GM19035 (cell line): ENCODE results near the gene ANO2.
"Not testable (repeated sequence)": the region's sequence is repeated elsewhere in the genome, so short reads cannot be mapped to it uniquely, and the experiment has no call there.

ENCODE experiments used
- ATAC-seq: cut with Tn5 transposase; IDR thresholded peaks from one replicate; pipeline ENCODE4 v1.9.1; 2021; ENCODE audit not compliant: unreplicated experiment

Gene ANO2

DNA sequence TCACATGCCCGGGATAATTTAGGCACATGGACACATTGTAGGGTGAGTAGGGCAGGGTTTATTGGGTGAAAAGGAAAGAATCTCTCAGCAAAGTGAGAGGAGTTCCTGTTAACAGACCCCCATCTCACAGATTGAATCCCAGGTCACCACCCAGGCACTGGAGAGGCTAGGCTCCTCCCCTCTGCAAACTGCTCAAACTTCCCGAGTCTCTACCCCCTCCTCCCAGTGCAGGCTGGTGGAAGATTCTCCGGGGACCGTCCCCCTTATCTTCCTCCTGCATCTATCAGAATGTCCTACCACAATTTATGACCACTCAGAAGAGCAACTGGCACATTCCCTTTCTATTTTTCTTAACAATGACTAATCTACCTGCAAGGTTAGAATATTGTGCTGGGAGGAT lies 387.2 kb downstream of the ANO2 start:
- no peak for ATAC-seq

DNA sequence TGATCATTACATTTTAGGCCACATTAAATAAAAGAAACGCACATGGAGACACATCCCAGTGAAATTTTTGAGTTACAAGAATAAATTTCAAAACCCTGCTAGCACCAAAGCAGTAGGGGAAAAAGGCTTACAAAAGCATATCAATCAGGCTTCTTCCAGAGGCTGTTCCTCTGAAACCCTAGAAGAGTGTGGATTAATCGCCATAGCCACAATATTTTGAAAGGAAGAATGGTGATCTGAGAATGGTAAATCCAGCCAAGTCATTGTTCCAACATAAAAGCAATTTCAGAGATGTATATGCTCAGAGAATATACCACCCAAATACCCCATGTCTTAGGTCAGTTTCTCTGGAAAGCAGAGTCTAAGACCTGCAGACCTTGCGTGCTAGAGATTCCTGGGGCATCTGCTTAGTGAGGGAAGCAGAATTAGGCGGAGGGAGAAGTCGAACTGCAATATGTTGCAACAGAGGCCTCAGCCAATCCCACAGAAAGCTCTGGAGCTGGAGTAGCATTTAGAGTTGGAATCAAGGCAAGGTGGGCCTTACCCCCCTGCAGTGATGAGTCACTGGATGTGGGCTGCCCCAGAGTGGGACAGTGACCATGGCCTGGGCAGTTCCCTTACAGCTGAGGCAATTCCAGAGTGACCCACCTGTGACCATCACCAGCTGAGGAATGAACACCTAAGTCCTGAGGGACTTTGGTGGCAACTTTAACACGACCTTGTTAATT lies 387.9 kb downstream of the ANO2 start:
- ATAC-seq, result no peak

- ATAC-seq, result no peak
Measured at GRCh38 chr12:5556033-5556614, 388.9 kb downstream of the ANO2 start.

- no peak for ATAC-seq
Measured at GRCh38 chr12:5554711-5555110, 390.3 kb downstream of the ANO2 start.

GRCh38 chr12:5549011-5549410 lies 396.0 kb downstream of the ANO2 start:
- no peak for ATAC-seq

DNA sequence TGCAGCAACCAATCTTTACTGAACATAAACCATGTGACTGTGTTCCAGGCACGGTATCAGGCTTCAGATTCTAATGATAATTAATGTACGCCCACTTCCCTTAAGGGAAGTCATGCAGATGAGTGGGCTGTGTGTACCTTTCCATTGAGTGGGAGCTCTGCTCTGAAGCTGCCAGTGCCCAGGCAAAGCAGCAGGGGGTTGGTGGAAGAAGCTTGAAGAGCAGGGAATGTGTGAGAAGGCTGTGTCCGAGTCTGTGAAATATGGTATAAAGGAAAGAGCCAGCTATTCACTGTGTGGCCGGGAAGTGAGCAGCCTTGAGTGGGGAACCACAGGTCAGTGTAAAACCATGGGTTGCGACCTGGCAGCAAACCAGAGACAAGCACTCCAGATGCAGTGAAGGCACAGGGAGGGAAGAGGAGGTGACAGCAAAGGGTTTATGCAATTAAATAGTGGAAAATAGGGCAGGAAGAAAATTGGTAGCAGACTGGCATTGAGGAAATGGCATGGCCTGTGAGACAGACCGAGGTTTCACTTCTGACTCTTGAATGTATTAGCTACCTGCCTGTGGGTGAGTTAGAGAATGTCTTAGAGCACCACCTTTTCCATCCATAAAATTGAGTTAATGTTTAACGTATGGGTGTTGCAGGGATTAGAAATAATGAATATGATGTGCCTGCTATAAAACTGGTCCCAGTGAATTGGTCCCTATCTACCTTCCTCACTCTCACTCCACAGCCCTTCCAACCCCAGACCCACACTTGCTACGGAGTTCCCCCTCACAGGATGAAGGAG lies 396.7 kb downstream of the ANO2 start:
- no peak for ATAC-seq

DNA sequence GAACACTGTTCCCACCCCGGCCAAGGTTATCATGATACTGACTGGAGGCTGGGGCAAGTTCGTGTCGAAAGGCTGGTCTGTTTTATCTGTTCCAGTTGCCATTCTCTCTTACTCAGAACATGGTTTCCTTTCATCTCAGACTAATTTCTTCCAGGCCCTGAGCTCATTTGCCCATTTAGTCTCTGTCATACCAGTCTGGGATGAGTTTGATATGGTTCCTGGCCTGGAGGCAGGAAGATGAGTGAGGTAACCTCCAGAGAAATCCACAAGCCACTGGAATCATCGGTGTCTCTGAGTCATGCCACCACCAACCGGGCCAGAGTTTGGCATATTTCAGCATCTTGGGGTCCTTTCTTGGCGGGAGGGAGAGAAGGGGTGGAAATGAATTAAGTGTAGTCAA lies 398.4 kb downstream of the ANO2 start:
- no peak for ATAC-seq

DNA sequence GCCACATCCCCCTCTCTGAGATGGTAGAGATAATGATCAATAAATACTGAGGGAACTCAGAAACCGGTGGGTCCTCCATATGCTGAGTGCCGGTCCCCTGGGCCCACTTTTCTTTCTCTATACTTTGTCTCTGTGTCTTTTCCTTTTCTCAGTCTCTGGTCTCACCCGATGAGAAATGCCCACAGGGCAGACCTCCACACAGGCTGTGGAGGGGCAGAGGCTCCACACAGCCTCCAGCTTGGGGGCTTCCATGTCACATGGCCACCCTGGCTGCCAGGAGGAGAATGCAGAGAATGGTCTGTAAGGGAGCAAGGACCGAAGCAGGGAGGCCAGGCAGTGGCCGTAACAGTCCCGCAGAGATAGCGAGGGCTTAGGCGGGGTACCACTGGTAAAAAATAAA lies 407.3 kb downstream of the ANO2 start:
- no peak for ATAC-seq

GRCh38 chr12:5537026-5537615 lies 407.9 kb downstream of the ANO2 start:
- not testable (repeated sequence) for ATAC-seq

DNA sequence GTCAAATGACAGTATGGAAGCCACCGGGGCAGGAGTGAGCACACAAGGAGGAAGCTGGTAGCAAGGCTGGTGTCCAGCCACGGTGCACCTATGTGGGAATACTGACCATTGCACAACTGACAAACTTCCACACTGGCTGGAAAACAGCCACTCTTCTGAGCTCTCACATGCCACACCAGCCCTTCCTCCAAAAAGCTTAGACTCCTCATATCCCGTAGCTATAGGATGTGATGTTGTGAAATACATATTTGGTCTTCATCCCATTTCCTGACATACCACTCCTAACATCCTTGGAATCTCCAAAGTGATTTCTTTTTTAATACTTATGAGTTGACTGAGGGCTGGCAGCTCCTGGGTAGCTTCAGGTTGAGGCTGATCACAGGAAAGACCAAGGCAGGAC lies 409.5 kb downstream of the ANO2 start:
- no peak for ATAC-seq

- no peak for ATAC-seq
Measured at GRCh38 chr12:5534426-5535199, 410.4 kb downstream of the ANO2 start.

GRCh38 chr12:5533368-5533767 lies 411.7 kb downstream of the ANO2 start:
- no peak for ATAC-seq

DNA sequence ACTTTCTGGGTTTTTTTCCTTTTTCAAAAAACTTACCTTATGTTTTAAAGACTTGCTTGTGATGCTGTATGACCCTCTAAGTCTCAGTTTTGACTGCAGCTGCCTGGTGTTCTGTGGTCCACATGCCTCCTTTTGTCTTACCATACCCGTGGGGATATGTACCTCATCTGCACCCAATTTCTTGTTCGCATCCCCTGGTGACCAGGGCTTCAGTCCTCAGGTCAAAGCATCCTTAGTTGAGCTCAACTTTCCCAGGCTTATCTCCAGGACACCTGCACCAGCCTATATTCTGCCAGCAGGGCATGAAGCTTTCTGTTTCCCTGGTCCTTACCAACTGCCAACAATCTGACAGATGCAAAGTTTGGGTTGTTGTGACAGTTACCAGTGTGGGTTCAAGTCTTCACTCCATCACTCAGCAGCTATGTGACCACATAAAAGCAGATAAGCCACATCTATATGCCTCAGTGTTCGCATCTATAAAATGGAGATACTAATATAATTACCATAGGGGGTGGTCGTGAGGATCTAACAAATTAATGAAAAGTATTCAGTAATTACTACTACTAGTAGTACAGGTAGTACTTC lies 419.2 kb downstream of the ANO2 start:
- no peak for ATAC-seq

- no peak for ATAC-seq
Measured at GRCh38 chr12:5524769-5525436, 420.2 kb downstream of the ANO2 start.

- no peak for ATAC-seq
Measured at GRCh38 chr12:5524116-5524768, 420.8 kb downstream of the ANO2 start.

DNA sequence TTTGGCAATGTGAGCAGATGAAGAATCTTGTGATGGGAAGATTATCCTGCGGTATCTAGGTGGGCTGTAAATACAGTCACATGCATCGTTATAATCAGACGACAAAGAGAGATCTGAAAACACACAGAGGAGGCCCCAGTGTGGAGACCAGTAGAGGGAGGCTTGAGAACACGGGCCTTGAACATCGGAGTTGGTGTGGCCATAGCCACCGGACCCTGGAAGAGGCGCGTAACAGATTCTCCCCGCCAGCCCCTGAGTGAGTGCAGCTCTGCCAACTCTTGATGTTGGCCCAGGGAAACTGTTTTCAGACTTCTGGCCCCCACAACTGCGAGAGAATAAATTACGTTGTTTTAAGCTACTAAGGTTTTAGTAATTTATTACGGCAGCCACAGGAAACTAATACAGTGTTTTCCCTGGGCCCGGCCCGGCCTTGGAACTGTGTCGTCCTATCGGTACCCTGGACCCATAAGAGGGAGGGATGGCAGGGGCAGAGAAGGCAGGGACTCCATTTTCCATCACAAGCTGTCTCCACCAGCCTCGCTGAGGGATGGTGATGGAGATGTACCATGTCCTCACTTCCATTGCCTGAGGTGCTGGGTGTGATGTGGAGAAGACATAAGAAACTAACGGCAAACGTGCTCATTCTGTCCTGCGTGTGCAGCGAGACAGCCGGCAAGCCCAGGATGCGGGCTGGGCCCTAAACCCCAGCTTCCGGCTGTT lies 421.5 kb downstream of the ANO2 start:
- no peak for ATAC-seq

GRCh38 chr12:5522432-5523335 lies 422.4 kb downstream of the ANO2 start:
- ATAC-seq, result no peak
